NCI-H345 treated with DMSO at 0.1 percent for 48 hours (cell line): Measurements from ENCODE around the gene SPRR2D.
"Not testable (repeated sequence)": the region's sequence is repeated elsewhere in the genome, so short reads cannot be mapped to it uniquely, and the experiment has no call there.

ENCODE experiments used
- DNase-seq: peaks from one replicate; lab custom pipeline; 2025; ENCODE audit not compliant: unreplicated experiment; lab: John Stamatoyannopoulos, UW

Gene SPRR2D

GRCh38 chr1:153040950-153041631 lies at the start of gene SPRR2D:
Gene SPRR2D (minus strand): TSS chr1:153041120. CDS start chr1:153040346, 774 bp downstream.
- DNase-seq = no peak

DNA sequence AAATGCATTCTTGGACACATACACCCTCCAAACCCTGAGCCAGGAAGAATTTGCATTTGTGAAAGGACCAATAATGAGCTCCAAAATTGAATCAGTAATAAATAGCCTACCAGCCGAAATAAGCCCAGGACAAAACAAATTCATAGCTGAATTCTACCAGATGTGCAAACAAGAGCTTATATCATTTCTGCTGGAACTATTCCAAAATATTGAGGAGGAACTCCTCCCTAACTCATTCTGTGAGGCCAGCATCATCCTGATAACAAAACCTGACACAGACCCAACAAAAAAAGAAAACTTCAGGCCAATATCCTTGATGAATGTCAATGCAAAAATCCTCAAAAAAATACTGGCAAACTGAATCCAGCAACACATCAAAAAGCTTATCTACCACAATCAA lies 46.7 kb upstream of the SPRR2D start:
- DNase-seq = no peak

DNA sequence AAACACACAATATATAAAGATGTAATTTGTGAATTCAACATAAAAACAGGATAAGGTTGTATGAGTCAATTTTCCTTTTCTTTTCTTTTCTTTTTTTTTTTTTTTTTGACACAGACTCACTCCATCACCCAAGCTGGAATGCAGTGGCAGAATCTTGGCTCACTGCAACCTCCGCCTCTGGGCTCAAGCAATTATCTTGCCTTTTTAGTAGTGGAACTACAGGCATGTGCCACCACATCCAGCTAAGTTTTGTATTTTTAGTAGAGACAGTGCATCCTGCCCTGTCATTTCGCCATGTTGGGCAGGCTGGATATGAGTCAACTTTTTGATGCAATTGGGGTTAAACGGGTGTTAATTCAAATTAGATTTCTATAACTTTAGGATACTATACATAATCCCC lies 40.8 kb upstream of the SPRR2D start:
- DNase-seq = no peak

- DNase-seq = no peak
These were observed 32.1 kb upstream of the SPRR2D start for GRCh38 chr1:153072806-153073726.

- no peak for DNase-seq
These were observed 30.6 kb upstream of the SPRR2D start, which contains the start of gene SPRR2B for GRCh38 chr1:153071511-153071910. Gene SPRR2B (minus strand): TSS chr1:153071611. CDS start chr1:153070839, 772 bp downstream.

DNA sequence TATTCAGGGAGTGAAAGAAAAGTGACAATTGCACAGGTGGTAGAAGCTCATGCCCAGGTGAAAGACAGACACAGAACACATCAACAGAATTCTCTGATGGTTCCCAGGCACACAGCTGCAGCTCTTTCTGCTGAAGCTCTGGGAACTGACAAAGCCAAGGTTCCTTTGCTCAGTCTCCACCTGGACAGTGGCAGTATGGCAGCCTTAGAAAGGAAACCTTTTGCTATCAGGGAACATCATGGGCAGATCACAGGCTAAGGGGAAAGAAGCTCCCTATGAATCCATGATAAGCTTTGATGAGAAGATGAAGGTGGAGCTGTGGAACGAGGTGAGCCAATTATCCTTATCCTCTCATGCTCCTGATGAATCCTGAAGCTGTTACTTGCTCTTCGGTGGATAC lies 29.3 kb upstream of the SPRR2D start:
- no peak for DNase-seq

DNA sequence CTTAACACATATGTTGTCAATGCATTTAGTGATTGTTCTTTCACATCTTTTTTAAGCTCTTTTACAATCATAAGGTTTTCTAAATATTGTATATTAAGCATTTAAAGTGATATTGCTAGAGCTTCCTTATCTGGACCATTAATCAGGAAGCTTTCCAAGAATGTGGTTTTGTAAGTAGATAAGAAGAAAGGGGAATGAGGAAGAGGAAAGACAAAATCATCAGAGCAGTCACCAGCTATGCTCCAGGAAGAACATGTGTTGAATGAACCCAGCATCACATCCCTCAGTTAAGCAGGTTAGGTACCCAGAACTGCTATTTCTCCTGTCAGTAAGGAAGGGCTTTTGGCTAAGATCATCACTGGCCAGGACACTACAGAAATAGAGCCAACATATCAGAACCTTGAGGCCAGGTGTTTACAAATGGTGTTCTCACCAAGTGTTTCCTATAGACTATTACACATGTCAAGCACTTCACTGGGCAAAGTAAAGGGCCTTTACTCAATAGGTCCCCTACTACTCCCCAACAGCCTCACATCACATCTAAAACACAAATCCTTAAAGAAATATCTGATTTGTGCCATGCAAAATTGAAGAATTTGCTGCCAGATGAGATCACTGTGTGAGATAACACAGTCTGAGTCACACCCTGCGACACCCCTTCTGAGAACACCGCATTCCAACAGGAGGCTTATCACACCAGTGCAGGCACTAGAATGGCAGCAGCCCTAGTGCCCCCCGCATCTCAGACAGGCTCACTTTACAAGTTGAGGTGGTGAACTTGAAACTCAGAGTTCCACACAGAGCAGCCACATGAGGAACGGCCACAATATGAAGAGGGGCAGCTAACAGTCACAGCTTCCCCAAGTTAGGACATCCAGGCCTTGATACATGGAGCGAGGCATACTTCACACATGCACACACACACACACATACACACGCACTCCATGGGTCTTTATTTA lies 18.2 kb upstream of the SPRR2D start:
- no peak for DNase-seq

- DNase-seq = no peak
These were observed 17.2 kb upstream of the SPRR2D start for GRCh38 chr1:153058154-153058553.

DNA sequence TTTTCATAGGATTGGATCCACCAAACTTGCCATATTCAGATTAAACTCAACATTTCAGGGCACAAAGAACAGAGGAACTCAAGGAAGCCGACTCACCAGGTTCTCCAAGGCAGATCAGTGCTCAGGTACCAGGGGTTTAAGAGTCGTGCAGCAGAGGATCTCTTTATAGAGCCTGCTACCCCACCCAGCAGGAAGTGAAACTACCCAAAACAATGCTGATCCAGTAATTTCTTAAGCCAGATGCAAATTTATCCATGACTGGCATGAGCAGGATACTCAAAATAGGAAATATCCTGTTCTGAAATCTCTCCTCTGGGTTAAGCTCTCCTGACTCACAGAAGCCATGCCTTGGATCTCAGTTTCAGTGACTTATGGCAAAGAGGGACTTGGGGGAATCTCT lies 16.5 kb upstream of the SPRR2D start, which contains the start of gene SPRR2A:
Gene SPRR2A, minus strand, starts transcription at position 138 of the 400 bp plus-strand sequence. CDS start 777 bp downstream, outside the sequence.
- no peak for DNase-seq

DNA sequence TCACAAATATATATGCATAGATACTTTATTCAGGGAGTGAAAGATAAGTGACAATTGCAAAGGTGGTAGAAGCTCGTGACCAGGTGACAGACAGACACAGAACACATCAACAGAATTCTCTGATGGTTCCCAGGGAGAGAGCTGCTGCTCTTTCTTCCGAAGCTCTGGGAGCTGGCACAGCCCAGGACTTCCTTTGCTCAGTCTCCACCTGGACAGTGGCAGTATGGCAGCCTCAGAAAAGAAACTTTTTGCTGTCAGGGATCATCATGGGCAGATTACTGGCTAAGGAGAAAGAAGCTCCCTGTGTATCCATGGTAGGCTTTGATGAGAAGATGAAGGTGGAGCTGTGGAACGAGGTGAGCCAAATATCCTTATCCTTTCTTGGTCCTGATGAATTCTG lies 15.2 kb upstream of the SPRR2D start:
- DNase-seq = not testable (repeated sequence)

GRCh38 chr1:153049211-153049610 lies 8.3 kb upstream of the SPRR2D start:
- DNase-seq = no peak

DNA sequence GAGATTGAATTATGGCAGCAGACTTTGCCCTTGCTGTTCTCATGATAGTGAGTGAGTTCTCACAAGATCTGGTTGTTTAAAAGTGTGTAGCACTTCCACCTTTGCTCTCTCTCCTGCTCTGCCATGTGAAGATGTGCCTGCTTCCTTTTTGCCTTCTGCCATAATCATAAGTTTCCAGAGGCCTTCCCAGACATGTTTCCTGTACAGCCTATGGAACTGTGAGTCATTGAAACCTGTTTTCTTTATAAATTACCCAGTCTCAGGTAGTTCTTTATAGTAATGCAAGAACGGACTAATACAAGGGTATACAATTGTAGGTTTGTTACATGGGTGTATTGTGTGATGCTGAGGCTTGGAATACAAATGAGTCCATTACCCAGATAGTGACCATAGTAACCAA lies 5.7 kb downstream of the SPRR2D start:
- DNase-seq = no peak

GRCh38 chr1:153032677-153033308 lies 8.1 kb downstream of the SPRR2D start:
- no peak for DNase-seq

DNA sequence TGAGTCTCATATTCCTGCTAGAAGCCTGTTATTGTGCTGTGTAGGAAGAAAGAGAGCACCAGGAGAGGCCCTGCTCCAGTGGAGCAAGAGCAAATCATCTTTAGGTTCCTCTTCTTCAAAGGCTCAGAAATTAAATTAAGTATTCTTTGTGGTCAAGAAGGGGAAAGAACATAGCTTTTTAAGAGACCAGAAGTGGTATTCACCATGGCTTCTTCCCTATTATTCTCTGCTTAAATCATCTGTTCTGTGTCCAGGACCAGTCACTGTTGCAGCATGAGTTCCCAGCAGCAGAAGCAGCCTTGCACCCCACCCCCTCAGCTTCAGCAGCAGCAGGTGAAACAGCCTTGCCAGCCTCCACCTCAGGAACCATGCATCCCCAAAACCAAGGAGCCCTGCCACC lies 8.8 kb downstream of the SPRR2D start:
- no peak for DNase-seq

DNA sequence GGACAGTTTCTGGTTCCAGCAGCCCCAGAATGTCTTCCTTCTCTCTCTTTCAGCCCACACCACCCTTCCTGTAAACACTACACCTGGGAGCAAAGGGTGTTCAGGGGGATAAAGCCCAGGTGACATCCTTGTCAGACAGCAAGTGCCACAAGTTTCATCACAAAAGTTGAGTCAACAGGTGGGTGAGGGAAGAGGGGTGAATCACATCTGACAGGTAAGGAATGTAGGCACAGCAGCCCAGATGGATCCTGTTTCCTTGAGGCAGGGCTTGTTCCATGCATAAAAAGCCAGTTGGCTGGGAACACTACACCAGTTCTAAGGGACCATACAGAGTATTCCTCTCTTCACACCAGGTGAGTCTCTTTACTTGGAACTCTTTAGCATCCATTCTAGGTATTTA lies 10.0 kb downstream of the SPRR2D start, which contains the start of gene SPRR1B:
Gene SPRR1B, plus strand, starts transcription at position 309 of the 400 bp plus-strand sequence. CDS start 1,143 bp downstream, outside the sequence.
- DNase-seq = no peak

DNA sequence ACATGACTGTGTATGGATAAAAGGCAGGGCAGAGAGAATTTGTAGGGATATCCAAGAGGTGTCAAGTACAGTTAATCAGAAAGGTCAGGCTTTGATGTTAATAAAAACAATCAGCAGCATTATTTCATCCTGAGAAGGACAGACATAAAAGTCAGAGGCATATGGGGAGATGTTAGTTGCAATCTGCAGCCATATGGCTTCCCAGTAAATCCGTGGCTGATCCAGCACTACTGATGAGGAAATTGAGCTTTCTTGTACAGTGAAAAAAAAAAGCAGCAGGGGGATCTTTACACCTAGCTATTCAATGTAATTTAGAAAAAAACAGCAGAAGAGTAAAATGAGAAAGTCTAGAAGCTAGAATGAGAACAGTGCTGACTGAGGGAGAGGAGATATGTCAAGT lies 12.2 kb downstream of the SPRR2D start:
- no peak for DNase-seq

DNA sequence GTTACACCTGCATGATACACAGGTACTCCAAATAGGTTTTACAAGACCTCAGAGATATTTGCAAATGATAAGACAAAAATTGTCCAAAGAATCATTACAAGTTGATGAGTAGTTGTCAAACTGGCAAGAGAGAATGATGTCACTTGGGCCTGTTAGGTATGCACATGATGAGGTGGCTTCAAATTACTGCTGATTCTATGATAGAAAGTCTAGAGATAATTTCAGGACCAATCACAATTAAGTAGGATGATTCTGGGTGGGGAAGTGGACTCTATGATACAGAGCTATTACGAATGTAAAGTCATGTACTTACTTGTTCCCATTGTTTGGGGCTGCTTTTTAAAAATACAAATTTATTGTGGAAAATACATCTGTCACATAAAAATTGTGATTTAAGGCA lies 15.1 kb downstream of the SPRR2D start:
- no peak for DNase-seq

- no peak for DNase-seq
These were observed 16.5 kb downstream of the SPRR2D start for GRCh38 chr1:153024413-153024812.

DNA sequence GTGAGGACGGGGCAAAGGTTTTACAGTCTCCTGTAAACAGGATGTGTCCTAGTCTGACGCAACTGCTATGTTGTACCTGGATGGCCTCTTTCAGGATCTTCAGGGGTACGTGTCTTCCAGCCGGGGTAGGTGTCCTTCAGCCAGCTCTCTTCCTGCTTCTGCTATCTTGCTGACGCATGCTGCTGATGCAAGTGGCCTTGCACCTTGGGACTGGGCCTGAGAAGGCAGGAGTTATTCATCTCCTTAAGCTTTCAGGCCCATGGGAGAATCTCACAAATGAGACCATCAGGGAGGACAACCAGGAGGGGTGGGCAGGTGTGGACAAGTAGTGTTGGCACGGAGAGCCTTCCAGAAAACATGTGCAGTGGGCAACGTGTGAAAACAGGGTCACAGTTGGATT lies 17.8 kb downstream of the SPRR2D start:
- no peak for DNase-seq

DNA sequence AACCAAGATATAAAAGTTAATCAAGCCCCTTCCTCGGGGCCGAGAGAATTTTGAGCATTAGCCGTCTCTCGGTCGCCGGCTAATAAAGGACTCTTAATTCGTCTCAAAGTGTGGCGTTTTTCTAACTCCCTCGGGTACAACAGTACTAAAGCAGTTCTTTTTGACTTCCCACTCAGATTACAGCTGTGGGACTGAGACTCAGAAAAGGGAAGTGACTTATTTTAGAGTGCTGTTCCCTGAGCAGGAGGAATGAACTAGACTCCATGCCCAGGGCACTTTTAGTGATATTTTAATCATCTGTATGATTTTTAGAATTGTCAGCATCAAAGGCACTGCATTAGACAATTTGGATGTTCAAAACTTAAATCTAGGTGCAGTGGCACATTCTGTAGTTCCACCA lies 18.6 kb downstream of the SPRR2D start:
- DNase-seq = not testable (repeated sequence)
